Testis (tissue), 2 donors: ENCODE measurements around the gene TARDBP.

Experiments used
- CTCF ChIP-seq, 3 experiments: fragments of 450-650 bp in 2 of 3; fragments of 200-600 bp in 1 of 3; sonication (generic) in 1 of 3; IDR thresholded peaks; one replicate each; pipeline ENCODE4 v1.5.1; 2016 to 2019; ENCODE audit warnings: antibody characterized with exemption in 3 of 3, mild to moderate bottlenecking in 2 of 3, moderate library complexity in 1 of 3
- POLR2A ChIP-seq: fragments of 450-650 bp; IDR thresholded peaks from one replicate; pipeline ENCODE4 v1.6.1; 2017; ENCODE audit warnings: antibody characterized with exemption, mild to moderate bottlenecking, moderate library complexity

GRCh38 chr1:11028018-11028417 is 15.6 kb downstream of the TARDBP start:
- TF ChIP-seq CTCF (IDR thresholded peaks at IDR 0.05) = no peak
- no peak for TF ChIP-seq POLR2A
